HG02798 (cell line): ENCODE measurements around the gene ALK.

Experiments used
- ATAC-seq: cut with Tn5 transposase; IDR thresholded peaks from one replicate; pipeline ENCODE4 v1.9.1; 2021; ENCODE audit warnings: mild to moderate bottlenecking; ENCODE audit not compliant: unreplicated experiment, poor library complexity

The ALK gene

DNA sequence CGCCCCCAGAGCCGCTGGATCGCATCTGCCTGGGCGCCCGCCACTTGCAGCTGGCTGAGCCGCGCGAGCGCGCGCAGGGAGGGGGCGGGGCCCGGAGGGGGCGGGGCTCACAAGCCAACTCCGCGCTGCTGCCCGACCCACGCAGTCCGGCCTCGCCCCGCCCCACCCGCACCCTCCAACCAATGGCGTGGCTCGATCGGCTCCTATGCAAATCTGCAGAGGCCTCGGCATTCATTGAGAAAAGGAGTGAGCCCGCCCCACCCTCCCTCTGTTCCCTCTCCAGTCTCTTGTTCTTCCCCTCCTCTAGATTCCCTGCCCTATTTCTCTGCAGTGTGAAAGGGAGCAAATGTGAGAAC is at the start of gene ALK:
Gene ALK, minus strand, starts transcription at position 27 of the 356 bp plus-strand sequence. CDS start 927 bp downstream, outside the sequence.
- no peak for ATAC-seq

DNA sequence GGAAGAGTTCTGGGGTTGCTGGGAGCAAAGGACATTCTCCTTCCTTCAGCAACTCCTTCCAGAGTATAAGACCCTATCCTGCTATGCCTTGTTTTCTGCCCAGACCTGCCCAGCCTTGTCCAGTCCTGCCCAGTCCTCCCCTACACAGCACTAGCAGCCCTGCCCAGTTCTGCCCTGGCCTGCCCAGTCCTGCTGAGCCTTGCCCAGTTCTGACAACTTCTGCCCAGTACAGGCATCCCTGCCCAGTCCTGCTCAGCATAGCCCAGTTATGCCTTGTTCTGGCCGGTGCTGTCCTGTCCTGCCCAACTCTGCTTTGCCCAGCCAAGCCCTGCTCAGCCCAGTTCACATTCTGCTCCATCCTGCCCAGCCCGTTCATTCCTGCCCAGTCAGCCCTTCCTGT is 44.9 kb upstream of the ALK start:
- ATAC-seq: no peak

DNA sequence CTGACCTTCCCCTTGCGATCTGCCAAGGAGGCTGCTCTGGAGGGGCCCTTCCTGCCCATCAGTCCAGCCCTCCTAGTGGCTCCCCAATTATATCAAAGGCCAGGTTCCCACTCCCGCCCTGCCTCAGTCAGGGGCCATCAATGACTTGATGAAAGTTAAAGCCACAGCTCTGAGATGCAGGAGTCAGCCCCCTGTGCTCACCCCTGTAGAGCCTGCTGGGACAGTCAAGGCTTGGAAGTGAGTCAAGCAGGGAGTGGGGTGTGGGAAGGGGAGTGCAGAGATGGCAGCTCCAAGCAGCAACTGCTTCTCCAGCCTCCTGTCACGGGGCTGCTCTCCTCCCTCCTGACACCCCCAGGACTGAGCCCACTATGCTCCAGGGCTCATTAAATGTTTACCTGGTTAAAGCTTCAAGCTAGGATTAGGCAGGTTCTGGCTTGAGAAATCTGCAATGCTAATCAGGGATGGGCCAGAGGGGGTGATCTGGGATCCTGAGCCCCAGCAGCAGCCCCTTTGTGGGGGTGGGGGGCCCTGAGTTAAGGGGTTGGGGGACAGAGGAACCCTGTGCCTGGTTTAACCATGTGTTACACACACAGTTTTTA is 42.7 kb upstream of the ALK start:
- no peak for ATAC-seq

DNA sequence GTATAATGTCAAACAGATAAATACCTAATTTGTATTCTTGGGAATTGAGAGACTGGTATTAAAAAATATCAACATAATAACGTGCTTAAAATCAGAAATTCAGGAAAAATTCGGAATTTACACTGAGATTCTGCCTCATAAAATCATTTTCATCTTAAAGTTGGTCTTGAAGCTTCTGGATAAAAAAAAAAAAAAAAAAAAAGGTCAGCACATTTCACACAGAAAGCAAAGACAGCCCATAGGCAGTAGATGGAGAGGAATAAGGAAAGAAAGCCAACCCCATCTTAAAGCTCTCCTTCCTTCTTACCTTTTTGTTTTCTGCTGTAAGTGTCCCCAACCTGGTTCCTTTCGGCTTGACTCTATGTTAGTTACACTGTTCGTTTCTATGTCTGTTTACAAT is 41.5 kb upstream of the ALK start:
- no peak for ATAC-seq

DNA sequence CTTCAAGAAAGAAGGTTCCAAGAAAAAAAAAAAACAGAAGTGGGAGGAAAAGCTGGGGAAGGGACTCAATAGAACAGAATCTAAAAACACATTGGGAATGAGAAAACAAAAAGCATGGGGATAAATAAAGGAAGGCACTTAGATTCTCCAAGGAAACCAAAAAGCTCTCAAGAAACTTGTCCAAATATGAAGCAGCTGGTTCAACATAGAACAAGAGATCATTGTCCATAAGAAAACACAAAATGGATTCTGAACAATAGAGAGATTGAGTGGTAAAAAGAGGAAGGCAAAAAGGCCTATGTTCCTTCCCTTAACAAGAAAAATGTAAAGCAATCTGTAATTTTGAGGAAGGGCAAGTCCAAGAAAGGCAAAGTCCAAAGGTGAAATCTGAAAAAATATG is 32.9 kb upstream of the ALK start:
- ATAC-seq: no peak

DNA sequence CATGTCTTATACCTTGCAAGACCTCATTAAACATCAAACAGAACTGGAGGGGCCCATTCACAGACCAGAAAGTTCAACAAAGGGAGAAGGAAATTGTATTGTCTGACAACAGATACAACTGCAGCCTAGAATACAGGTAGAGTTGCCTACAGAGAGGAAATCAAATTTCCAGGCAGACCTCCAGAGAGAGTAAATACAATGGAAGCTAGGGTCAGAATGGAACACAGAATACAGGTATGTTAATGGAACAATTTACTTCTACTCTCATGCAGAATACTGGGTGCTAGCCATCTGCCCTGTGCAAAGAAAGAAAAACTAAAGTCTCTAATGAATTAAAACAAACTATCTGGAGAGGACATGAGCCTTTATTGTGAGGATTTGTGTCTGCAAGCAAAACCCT is 31.6 kb upstream of the ALK start:
- no peak for ATAC-seq

DNA sequence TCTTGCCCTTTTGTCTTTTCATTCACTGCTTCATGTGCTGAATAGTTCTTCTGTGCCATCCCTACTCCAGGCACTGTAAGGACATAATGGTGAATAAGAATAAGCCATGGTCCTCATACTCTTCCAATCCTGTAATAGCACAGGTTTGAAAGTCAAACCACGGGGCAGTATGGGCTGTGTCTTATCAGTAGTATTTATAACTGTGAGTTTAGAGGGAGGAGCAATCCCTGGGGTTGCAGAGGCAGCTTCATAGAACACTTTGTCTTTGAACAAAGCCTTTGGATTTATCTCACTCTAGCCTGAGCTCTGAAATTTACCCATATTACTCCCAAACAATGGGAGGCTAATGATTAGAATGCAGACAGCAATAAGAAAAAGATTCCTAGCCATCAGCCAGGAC is 30.2 kb upstream of the ALK start:
- ATAC-seq: no peak

DNA sequence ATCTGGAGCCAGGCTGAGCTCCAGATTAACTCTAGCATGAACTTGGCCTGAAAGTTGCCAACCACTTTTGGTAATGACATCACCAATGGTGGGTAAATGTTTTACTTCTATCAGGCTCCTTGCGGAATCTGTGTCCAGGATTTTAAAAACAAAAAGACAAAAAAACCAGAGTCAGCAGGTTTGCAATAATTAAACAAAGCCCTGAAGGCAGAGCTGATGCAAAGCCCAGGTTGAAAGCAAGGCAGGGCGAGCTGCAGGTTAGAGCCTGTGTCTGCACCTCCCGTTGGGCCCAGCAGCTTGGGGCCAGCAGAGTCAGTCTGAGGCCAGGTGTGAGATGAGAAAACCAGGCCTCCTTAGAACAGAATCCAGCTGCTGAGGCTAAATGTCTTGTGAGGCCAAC is 29.1 kb upstream of the ALK start:
- no peak for ATAC-seq

DNA sequence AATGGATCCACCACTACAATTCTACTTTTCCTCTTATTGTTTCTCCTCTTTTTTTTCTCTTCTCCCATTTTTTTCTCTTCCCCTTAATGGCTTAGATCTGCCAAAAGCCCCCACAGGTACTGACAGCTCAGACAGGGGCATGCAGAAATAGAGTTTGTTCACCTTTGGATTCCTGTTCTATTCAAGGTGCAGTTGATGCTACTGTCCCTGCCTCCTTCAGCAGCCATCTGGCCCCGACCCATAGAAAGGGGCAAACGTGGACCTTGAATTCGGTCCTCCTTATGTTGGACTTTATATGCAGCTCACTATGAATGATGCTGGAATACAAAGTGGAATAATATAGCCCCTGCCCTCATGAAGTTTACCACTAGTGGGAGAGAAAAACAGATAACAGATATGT is 27.7 kb upstream of the ALK start:
- no peak for ATAC-seq

DNA sequence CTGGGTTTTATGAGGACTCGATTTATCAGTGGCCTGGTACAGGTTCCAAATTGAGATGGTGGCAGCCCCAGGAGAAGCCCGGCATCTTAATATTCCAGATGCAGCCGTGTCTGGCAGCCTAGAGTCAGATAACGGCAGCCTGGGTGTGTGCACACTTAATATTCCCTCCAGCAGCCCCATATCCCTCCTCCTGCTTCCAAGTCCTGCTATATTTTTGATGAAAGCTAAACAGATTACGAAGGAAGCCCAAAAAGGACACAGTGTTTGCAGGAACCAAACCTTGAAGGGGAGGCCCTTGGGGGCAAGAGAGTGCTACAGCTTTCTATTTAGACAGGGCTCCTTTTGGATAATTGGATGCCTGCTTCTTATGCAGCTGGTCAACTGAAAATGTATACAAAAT is 25.1 kb upstream of the ALK start:
- ATAC-seq: no peak

DNA sequence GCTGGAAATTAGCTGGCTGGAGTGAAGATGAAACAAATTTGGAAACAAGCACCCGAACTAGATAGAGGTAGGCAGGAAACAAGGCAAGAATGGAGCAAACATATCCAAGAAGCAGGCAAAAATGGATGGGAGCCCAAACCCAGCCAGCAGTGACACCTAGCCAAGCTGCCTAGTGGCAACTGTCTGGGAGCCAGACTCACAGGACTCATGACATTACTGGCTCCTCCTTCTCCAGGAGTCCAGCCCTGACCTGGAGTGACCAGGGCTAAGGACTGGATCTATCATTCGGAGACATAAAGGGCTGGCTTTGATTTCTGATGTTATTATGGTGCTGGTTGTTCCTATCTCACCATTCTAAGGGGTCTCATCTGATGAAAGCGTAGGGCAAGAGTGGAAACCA is 21.3 kb upstream of the ALK start:
- ATAC-seq: no peak

DNA sequence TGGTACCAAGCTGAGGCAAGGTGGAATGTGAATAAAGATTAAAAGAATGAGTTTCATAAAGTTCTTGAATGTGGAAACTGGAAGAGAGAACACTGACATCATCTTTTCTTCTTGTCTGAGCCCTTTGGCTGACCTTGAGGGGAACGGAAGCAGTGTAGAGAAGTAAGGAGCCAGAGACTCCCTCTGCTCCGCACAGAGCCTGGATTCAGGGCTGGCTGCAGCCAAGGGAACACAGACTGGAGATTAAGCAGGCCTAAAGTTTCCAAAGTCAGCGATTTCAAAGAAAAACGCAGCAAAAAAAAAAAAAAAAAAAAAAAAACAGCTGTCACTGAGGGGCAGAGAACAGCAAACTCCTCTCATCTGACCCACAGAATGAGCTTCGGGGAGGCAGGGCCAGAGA is 19.3 kb upstream of the ALK start:
- ATAC-seq: no peak

DNA sequence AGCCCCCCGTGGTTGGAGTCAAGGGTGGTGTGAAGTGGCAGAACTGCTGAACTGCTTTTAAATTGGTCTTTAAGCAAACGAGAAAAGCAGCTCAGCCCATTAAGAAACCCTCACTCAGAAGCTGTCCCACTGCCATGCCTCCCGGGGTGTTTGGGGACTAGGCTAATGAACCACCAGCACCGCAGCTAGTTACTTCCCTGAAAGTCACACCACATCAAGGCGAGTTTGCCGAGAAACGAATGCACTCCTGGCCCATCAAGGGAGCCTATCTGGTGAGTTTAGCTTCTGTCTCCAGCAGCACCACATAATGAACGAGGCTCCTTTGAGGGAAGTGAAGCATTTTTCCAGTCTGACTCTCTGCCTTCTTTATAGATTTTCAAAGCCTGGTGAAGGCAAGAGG is 14.6 kb upstream of the ALK start:
- ATAC-seq: no peak

DNA sequence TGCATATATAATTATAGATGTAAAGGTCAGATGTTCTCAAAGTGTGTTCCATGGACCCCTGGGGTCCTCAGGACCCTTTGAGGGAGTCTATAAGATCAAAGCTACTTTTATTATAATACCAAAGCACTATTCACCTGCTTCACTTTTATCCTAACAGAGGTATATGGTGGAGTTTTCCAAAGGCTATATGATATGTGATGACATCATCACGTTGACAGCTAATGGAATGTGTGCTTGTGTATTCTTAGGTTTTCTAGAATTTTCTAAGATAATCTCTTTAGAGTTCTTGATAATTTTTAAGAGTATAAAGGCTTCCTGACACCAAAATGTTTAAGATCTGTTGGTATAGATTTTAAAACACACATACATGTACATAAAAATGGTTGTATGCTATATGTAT is 10.4 kb upstream of the ALK start:
- no peak for ATAC-seq

DNA sequence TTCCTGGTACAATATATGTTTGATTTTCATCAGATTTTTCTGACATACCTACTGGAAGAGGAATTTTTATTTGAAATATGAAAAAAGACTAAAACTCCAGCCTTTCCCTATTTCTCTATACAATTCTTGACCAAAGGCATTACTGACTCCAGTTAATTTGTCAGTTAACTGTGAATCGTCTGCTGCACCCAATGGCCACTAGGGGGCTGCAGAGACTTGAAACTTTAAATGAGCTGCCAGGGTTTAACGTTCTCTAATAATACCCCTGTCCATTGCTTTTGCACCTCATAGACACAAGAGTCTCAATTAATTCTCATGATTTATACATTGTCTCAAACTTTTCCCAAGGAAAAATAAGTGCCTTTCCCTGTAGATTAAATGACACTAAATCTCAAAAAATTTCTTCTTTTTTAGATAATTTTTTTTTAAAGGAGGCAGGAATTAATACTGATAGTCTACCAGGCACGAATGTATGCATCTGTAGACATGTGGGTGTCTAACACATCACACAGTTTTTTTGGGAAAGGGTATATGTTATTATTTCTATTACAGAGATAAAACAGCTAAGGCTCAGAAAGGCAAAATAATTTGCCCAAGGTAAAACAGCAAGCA is 1.8 kb upstream of the ALK start:
- peak; percentile 70 for ATAC-seq

DNA sequence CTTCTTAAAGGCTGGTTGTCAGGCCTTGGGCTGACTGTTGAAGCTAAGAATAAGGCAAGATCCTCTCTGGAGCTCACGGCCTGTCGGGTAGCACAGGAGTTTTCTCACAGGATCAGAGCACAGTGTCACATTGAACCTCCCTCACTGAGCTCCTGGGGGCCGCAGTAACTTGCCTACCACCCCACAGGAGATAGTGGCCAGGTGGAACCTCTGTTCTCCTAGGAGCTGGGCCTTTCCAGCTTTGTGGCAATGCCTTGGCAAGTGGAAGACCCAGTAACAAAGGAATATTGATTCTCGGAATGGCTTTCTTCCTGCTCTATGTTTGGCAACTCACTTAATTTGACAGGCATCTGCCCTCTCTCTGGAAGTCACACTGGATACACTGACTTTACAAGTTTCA is 1.2 kb upstream of the ALK start:
- no peak for ATAC-seq

DNA sequence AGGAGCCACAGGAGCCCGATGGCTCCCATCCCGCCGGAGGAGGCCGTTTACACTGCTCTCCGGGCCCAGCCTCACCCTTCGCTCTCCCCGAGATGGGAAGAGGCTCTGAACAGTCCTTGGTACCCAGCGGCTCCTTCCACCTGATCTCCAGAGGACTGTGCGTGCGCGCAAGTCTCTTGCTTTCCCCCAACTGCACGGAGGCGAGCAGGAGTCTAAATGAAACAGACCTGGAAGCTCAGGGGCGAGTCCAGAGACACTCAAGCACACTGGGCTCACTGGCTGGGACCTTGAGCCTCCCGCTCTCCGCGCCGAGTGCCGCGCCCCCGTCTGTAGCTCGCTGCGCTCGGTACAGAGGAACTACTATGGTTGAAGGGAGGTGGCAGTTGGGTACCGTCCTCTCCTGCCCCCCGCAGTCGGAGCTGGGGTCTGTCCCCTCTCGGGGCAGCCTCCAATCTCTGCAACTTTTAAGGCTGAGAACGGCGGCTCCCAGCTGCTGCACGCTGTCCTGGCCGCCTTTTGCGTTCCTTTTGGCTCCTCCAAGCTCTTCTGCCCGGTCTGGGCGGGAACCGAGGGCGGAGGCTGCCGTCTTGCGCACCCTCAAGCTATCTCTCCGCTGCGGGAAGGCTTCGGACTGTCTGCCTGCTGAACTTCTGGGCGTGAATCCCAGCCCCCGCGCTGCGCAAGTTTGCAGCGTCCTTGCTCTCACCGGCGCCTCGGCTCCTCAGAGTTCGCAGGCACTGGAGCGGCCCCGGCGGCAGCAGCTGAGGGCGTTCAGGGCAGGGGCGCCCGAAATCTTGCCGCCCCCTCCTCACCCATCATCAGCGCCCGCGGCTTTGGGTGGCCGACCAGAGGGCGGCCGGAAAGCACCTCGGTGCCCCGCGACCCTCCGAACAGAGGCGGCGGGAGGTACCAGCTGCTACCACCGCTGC is 491 bp downstream of the ALK start:
- no peak for ATAC-seq

DNA sequence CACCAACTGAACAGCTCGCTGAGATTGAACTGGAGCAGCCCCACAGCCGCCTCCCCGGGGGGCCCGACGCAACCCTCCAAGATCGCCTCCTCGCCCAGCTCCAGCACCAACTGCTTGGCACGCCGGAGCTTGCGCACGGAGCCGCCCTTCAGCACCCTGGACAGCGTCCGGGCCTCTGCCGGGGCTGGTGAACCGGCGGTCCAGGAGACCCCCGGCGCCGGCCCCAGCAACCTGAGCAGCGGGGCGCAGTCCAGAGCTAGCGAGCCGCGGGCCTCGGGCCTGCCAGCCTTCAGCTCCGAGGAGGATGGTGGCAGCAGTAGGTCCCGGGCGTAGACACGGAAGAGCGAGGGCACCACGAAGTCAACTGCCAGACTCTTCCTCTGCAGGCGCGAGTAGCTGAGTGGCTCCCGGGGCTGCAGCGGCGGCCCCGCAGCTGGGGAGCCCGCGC is 1.2 kb downstream of the ALK start:
- no peak for ATAC-seq

DNA sequence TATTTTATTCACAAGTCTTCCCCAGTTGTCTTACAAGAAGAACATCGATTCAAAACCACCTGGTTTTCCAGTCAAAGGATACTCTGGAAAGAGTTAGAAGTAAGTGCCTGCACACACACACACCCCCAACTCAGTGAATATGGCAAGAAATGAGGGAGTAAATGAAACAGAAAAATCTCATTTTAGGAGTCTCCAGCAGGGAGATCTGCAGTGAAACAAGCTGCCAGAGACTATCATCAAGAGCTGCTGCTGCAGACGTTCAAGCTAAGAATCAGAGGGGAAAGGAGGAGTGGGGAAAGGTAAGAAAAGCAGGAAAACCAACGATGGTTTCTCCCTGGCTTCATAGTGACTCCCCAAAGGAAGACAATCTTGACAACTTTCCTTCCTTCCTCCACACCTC is 2.4 kb downstream of the ALK start:
- no peak for ATAC-seq

DNA sequence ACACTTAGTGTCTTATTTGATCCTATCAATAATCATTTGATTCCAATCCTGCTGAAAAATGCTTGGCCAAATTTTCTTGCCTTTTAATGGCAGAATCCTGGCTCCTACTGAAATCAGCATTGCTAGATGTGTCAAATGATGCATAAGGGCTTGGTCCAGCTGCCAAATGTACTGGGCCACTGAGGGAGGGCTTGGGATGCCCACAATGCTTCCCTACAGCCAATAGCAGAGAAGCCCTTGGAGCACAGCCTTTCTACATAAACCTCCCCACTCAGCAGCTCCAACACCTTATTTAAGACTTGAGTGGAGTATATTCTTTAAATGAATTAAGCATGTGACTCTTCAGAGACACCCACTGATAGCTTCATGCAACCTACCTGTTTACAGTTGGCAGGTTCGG is 3.6 kb downstream of the ALK start:
- ATAC-seq: no peak

DNA sequence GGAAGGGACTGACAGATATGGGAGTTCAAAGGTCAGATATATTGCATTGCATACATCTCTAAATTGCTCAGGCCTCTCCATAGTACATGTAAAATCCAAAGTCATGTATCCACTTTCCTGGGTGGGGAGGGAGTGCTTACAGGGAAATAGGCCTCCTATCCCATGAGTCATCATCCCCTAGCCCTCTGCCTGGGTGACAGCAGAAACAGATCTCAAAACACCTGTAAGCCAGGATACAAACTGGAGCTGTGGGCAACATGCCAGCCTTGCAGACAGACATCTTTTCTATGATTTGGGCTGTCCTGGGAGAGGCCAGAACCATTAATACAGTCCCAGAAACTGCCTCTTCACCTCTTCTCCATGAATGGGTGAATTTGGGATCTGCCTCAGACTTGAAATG is 4.8 kb downstream of the ALK start:
- no peak for ATAC-seq

DNA sequence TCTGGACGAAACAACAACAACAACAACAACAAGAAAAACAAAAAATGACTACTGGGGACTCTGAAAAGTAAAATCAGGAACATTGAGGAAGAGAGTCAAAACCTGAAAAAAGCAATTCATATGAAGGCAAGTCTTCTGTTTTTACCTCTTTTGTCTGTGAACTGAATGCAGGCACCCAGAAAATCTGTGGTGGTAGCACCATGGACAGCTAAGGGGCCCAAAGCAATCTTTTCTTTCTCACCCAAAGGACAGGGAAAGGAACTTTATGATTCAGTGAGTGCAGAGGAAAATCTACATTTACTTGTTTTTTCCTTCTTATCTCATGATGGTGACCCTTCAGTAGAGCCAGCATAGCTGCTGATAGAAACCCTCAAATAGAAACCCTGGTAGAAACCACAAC is 10.4 kb downstream of the ALK start:
- ATAC-seq: no peak
